GM12878 (cell line): ENCODE results near the gene COL2A1. TPM values are rescaled to one million over a fixed set of nuclear protein-coding genes. Genes with fewer than 3 reads are reported as not detected.

Experiments
- ATAC-seq: fragments of 200-7000 bp; cut with Tn5 transposase; 3 replicates; pipeline ENCODE4 v1.9.1; 2020; ENCODE audit warnings: mild to moderate bottlenecking, moderate library complexity
- BruUV-seq: library from RNA; stranded (reverse); fragments of 400-500 nt; replicated peaks from 2 replicates; lab custom pipeline; 2021; lab: Mats Ljungman, UMichigan
- CTCF ChIA-PET: fragments of 300-600 bp; sonication (Branson Sonifier 250); formaldehyde crosslinking; extraction: SDS; loops from one replicate; lab custom pipeline; 2021; ENCODE audit warnings: inconsistent platforms; lab: Yijun Ruan, JAX
- POLR2A ChIA-PET: fragments of 350-600 bp; formaldehyde crosslinking; extraction: SDS; loops from one replicate; lab custom pipeline; 2021; ENCODE audit warnings: inconsistent platforms; lab: Charles Lee
- RAD21 ChIA-PET: fragments of 300-600 bp; sonication (Branson Sonifier 250); formaldehyde crosslinking; loops from one replicate; lab custom pipeline; 2023; ENCODE audit warnings: antibody characterized with exemption; ENCODE audit not compliant: unreplicated experiment; lab: Charles Lee
- SMC1A ChIA-PET: fragments of 300-600 bp; sonication (Branson Sonifier 250); formaldehyde crosslinking; loops from one replicate; lab custom pipeline; 2023; ENCODE audit not compliant: unreplicated experiment, uncharacterized antibody; lab: Charles Lee
- DNase-seq: peaks from one replicate; pipeline ENCODE4 v3.0.0-alpha.2; 2011; ENCODE audit warnings: low read depth, low spot score
- FAIRE-seq: peaks from 3 replicates; lab custom pipeline; 2011; peaks lifted over from hg19 to GRCh38; lab: Jason Lieb, UNC
- H2AFZ ChIP-seq: 2 replicates; pipeline ENCODE4 v1.6.0; 2011; ENCODE audit warnings: low read depth, low read length, control low read depth; ENCODE audit not compliant: control insufficient read depth
- H3K27ac ChIP-seq: 2 replicates; pipeline ENCODE4 v1.5.1; 2011; ENCODE audit warnings: control low read depth; ENCODE audit not compliant: control insufficient read depth, insufficient read depth
- H3K27me3 ChIP-seq, 2 experiments: replicated peaks in 1 of 2; 2 replicates each; pipeline versions ENCODE4 v1.6.0 to v1.6.1; 2011; ENCODE audit warnings: low read length in 1 of 2; ENCODE audit not compliant: control insufficient read depth in 2 of 2, insufficient read depth in 2 of 2
- H3K36me3 ChIP-seq, 2 experiments: 2 replicates each; pipeline ENCODE4 v1.5.1; 2011; ENCODE audit warnings: low read length in 1 of 2; ENCODE audit not compliant: control insufficient read depth in 2 of 2, insufficient read depth in 2 of 2
- H3K4me1 ChIP-seq: 2 replicates; pipeline ENCODE4 v1.6.1; 2011; ENCODE audit warnings: mild to moderate bottlenecking, low read length, moderate library complexity, mixed read lengths; ENCODE audit not compliant: control insufficient read depth, insufficient read depth
- H3K4me2 ChIP-seq: 2 replicates; pipeline ENCODE4 v1.6.0; 2011; ENCODE audit warnings: control low read depth; ENCODE audit not compliant: control insufficient read depth, insufficient read depth
- H3K4me3 ChIP-seq: fragments of 200-600 bp; sonication (generic); 2 replicates; pipeline ENCODE4 v1.5.1; 2016
- H3K79me2 ChIP-seq: 2 replicates; pipeline ENCODE4 v1.6.0; 2011; ENCODE audit warnings: low read length; ENCODE audit not compliant: control insufficient read depth, insufficient read depth
- H3K9ac ChIP-seq: 2 replicates; pipeline ENCODE4 v1.8.0; 2011; ENCODE audit warnings: low read length, control low read depth, mixed read lengths; ENCODE audit not compliant: control insufficient read depth, insufficient read depth
- H3K9me3 ChIP-seq: replicated peaks from 3 replicates; pipeline ENCODE4 v1.5.1; 2011; ENCODE audit warnings: mild to moderate bottlenecking, low read length; ENCODE audit not compliant: control insufficient read depth, insufficient read depth
- H4K20me1 ChIP-seq: 2 replicates; pipeline ENCODE4 v1.6.0; 2011; ENCODE audit not compliant: control insufficient read depth, insufficient read depth
- CBFB ChIP-seq: IDR thresholded peaks from 2 replicates; pipeline ENCODE4 v1.6.1; 2016; ENCODE audit warnings: antibody characterized with exemption, low read depth
- CHD2 ChIP-seq: IDR thresholded peaks from 2 replicates; pipeline ENCODE4 v1.6.1; 2011; ENCODE audit warnings: low read depth, low read length, improper control_type of control experiment, borderline replicate concordance
- ESRRA ChIP-seq: IDR thresholded peaks from 2 replicates; pipeline ENCODE4 v1.6.1; 2012; ENCODE audit warnings: mild to moderate bottlenecking, low read length, improper control_type of control experiment
- JUNB ChIP-seq: IDR thresholded peaks from 2 replicates; pipeline ENCODE4 v1.6.1; 2016; ENCODE audit warnings: antibody characterized with exemption, mild to moderate bottlenecking
- MYC ChIP-seq: IDR thresholded peaks from 2 replicates; pipeline ENCODE4 v1.6.1; 2011; ENCODE audit warnings: mild to moderate bottlenecking, low read length, moderate library complexity, inconsistent platforms; ENCODE audit not compliant: insufficient read depth, insufficient replicate concordance, insufficient read length, severe bottlenecking
- SMC3 ChIP-seq: IDR thresholded peaks from 2 replicates; pipeline ENCODE4 v1.6.1; 2011; ENCODE audit warnings: low read length, improper control_type of control experiment, borderline replicate concordance
- SRF ChIP-seq, 2 experiments: IDR thresholded peaks; 2 replicates each; pipeline ENCODE4 v1.6.1; 2011; ENCODE audit warnings: low read depth in 2 of 2, low read length in 2 of 2, mild to moderate bottlenecking in 1 of 2, moderate library complexity in 1 of 2
- STAT3 ChIP-seq: IDR thresholded peaks from 2 replicates; pipeline ENCODE4 v1.6.1; 2011; ENCODE audit warnings: low read depth, low read length, improper control_type of control experiment
- ZNF207 ChIP-seq: fragments of 450-650 bp; IDR thresholded peaks from 2 replicates; pipeline ENCODE4 v1.6.1; 2014; ENCODE audit warnings: antibody characterized with exemption, mild to moderate bottlenecking, borderline replicate concordance
- WGBS: methylation state at CpG from one replicate; pipeline ENCODE4 v1.1.6; 2016; ENCODE audit warnings: low lambda C conversion rate; ENCODE audit not compliant: insufficient replicate concordance, insufficient coverage; ENCODE audit errors: missing lambda C conversion rate; 5-methylcytosine and 5-hydroxymethylcytosine counted together
- in situ Hi-C: fragments of 300-500 bp; cut with MboI; formaldehyde crosslinking; loops from 9 replicates; pipeline ENCODE4 v1.14.3; 2018; ENCODE audit warnings: mixed read lengths
- intact Hi-C: fragments of 100-400 bp; cut with micrococcal nuclease; formaldehyde crosslinking; loops from one replicate; pipeline ENCODE4 v1.14.2; 2022; ENCODE audit not compliant: unreplicated experiment
- polyA plus RNA-seq, 11 experiments: library from polyadenylated mRNA; depleted of rRNA in 4 of 11; unstranded in 6 of 11; stranded (reverse) in 5 of 11; fragments of >200 nt; fragmentation: Nextera tagmentation in 4 of 11; fragmentation: Illumina TruSeq in 1 of 11; extraction: Ambion mirVana in 4 of 11; extraction: Trizol in 1 of 11; gene quantifications; 1 replicate in 1 of 11; 2 replicates in 10 of 11; pipeline versions ENCODE4 v1.2.1 to v1.2.3, GENCODE V29; 2011 to 2016; ENCODE audit warnings: inconsistent platforms in 2 of 11, missing spikeins in 2 of 11, low read depth in 1 of 11
- total RNA-seq, 4 experiments: library from RNA; depleted of rRNA in 3 of 4; stranded (reverse); fragments of >200 nt in 3 of 4; fragmentation: Illumina TruSeq in 1 of 4; extraction: Trizol in 1 of 4; gene quantifications; 2 replicates each; pipeline versions ENCODE4 v1.2.1 to v1.2.3, GENCODE V29; 2013 to 2021
- TF ChIP-seq, protein P1 (sequence below): fragments of 450-650 bp; IDR thresholded peaks from 2 replicates; pipeline ENCODE4 v1.6.1; 2017; ENCODE audit warnings: antibody characterized with exemption, mild to moderate bottlenecking, moderate library complexity
- TF ChIP-seq, protein P2 (sequence below): IDR thresholded peaks from 2 replicates; pipeline ENCODE4 v1.6.1; 2011; ENCODE audit warnings: low read depth, mild to moderate bottlenecking, low read length, moderate library complexity, borderline replicate concordance; ENCODE audit errors: extremely low read depth
- TF ChIP-seq, protein P3 (sequence below): fragments of 450-650 bp; formaldehyde crosslinking; IDR thresholded peaks from 2 replicates; pipeline ENCODE4 v1.4.0; 2022; ENCODE audit warnings: mild to moderate bottlenecking, moderate library complexity
- TF ChIP-seq, protein P4 (sequence below): fragments of 450-650 bp; IDR thresholded peaks from 2 replicates; pipeline ENCODE4 v1.6.1; 2017; ENCODE audit warnings: mild to moderate bottlenecking, moderate library complexity

COL2A1 gene
- total and polyA plus RNA-seq, 10 of the 15 experiments (the other 5 are each of a cell fraction or from before 2014, with no cell fraction given): 0.06 to 0.67 (median 0.19) TPM; not detected in 1

- Histone ChIP-seq H3K36me3 (no peaks in the 10 kb centered on the region), H3K4me1 (no peaks in the 10 kb centered on the region; the same call in 1 of the 2 replicates), H3K27me3 (no peaks in the 10 kb centered on the region), H3K9me3 (no peaks in the 10 kb centered on the region), H2AFZ (no peak overlapping the region), H3K4me2 (no peak overlapping the region), H3K27ac (no peak overlapping the region), H3K79me2 (no peaks in the 10 kb centered on the region), H3K4me3 (no peak overlapping the region), H4K20me1 (no peaks in the 10 kb centered on the region), H3K9ac (no peak overlapping the region)
- ChIA-PET CTCF (no interaction called here), POLR2A (no interaction called here), RAD21 (no interaction called here), SMC1A (no interaction called here)
- intact Hi-C loops: no loop called here
- ATAC-seq (no peak), DNase-seq (no peak), FAIRE-seq (peak; percentile 38)
- in situ Hi-C loops: no loop called here
- BruUV-seq: no TSS peak
- WGBS: 78% methylated on average over 9 of the region's 9 CpGs
- TF ChIP-seq SMC3 (no peak), JUNB (no peak), ESRRA (no peak), CBFB (no peak), MYC (no peak), CHD2 (no peak), STAT3 (no peak), SRF (IDR thresholded peaks at IDR 0.05; ENCODE audit: low read depth in 2 of 2, low read length in 2 of 2) (no peak), ZNF207 (no peak)
- TF ChIP-seq, protein P1, sequence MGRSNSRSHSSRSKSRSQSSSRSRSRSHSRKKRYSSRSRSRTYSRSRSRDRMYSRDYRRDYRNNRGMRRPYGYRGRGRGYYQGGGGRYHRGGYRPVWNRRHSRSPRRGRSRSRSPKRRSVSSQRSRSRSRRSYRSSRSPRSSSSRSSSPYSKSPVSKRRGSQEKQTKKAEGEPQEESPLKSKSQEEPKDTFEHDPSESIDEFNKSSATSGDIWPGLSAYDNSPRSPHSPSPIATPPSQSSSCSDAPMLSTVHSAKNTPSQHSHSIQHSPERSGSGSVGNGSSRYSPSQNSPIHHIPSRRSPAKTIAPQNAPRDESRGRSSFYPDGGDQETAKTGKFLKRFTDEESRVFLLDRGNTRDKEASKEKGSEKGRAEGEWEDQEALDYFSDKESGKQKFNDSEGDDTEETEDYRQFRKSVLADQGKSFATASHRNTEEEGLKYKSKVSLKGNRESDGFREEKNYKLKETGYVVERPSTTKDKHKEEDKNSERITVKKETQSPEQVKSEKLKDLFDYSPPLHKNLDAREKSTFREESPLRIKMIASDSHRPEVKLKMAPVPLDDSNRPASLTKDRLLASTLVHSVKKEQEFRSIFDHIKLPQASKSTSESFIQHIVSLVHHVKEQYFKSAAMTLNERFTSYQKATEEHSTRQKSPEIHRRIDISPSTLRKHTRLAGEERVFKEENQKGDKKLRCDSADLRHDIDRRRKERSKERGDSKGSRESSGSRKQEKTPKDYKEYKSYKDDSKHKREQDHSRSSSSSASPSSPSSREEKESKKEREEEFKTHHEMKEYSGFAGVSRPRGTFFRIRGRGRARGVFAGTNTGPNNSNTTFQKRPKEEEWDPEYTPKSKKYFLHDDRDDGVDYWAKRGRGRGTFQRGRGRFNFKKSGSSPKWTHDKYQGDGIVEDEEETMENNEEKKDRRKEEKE: no peak
- TF ChIP-seq, protein P2, sequence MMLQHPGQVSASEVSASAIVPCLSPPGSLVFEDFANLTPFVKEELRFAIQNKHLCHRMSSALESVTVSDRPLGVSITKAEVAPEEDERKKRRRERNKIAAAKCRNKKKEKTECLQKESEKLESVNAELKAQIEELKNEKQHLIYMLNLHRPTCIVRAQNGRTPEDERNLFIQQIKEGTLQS: no peak
- TF ChIP-seq, protein P3, sequence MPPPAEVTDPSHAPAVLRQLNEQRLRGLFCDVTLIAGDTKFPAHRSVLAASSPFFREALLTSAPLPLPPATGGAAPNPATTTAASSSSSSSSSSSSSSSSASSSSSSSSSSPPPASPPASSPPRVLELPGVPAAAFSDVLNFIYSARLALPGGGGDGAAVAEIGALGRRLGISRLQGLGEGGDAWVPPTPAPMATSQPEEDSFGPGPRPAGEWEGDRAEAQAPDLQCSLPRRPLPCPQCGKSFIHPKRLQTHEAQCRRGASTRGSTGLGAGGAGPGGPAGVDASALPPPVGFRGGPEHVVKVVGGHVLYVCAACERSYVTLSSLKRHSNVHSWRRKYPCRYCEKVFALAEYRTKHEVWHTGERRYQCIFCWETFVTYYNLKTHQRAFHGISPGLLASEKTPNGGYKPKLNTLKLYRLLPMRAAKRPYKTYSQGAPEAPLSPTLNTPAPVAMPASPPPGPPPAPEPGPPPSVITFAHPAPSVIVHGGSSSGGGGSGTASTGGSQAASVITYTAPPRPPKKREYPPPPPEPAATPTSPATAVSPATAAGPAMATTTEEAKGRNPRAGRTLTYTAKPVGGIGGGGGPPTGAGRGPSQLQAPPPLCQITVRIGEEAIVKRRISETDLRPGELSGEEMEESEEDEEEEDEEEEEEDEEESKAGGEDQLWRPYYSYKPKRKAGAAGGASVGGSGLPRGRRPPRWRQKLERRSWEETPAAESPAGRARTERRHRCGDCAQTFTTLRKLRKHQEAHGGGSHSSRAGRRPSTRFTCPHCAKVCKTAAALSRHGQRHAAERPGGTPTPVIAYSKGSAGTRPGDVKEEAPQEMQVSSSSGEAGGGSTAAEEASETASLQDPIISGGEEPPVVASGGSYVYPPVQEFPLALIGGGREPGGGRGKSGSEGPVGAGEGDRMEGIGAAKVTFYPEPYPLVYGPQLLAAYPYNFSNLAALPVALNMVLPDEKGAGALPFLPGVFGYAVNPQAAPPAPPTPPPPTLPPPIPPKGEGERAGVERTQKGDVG (CRISPR knock-in tag): no peak
- TF ChIP-seq, protein P4, sequence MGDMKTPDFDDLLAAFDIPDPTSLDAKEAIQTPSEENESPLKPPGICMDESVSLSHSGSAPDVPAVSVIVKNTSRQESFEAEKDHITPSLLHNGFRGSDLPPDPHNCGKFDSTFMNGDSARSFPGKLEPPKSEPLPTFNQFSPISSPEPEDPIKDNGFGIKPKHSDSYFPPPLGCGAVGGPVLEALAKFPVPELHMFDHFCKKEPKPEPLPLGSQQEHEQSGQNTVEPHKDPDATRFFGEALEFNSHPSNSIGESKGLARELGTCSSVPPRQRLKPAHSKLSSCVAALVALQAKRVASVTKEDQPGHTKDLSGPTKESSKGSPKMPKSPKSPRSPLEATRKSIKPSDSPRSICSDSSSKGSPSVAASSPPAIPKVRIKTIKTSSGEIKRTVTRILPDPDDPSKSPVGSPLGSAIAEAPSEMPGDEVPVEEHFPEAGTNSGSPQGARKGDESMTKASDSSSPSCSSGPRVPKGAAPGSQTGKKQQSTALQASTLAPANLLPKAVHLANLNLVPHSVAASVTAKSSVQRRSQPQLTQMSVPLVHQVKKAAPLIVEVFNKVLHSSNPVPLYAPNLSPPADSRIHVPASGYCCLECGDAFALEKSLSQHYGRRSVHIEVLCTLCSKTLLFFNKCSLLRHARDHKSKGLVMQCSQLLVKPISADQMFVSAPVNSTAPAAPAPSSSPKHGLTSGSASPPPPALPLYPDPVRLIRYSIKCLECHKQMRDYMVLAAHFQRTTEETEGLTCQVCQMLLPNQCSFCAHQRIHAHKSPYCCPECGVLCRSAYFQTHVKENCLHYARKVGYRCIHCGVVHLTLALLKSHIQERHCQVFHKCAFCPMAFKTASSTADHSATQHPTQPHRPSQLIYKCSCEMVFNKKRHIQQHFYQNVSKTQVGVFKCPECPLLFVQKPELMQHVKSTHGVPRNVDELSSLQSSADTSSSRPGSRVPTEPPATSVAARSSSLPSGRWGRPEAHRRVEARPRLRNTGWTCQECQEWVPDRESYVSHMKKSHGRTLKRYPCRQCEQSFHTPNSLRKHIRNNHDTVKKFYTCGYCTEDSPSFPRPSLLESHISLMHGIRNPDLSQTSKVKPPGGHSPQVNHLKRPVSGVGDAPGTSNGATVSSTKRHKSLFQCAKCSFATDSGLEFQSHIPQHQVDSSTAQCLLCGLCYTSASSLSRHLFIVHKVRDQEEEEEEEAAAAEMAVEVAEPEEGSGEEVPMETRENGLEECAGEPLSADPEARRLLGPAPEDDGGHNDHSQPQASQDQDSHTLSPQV: no peak
Observed at GRCh38 chr12:48037267-48037915, 33.1 kb upstream of the COL2A1 start.
